Activated CD4-positive, alpha-beta memory T cell treated with anti-CD3 and anti-CD28 coated beads, Interleukin-2, amount 10 ng/mL, durations not matched to agents 7 days and 5 days (primary cell): ENCODE data around the gene PANX2. TPM values are rescaled to one million over a fixed set of nuclear protein-coding genes. Genes with fewer than 3 reads are reported as not detected.
"Not testable (repeated sequence)": the region's sequence is repeated elsewhere in the genome, so short reads cannot be mapped to it uniquely, and the experiment has no call there.

Source experiments
- CTCF ChIA-PET: fragments of 350-600 bp; sonication (Branson Sonifier 250); formaldehyde crosslinking; loops from one replicate; lab custom pipeline; 2021; ENCODE audit warnings: antibody characterized with exemption, inconsistent platforms; lab: Charles Lee
- POLR2A ChIA-PET: fragments of 350-600 bp; sonication (Branson Sonifier 250); formaldehyde crosslinking; loops from one replicate; lab custom pipeline; 2021; ENCODE audit warnings: antibody characterized with exemption; lab: Charles Lee
- DNase-seq: peaks from one replicate; pipeline ENCODE4 v3.0.0-alpha.2; 2020
- H3K27ac Mint-ChIP-seq: one replicate; pipeline ENCODE4 v1.8.0; 2021; ENCODE audit warnings: mild to moderate bottlenecking, mixed read lengths
- H3K27me3 Mint-ChIP-seq: one replicate; pipeline ENCODE4 v1.8.0; 2021; ENCODE audit warnings: mixed read lengths
- H3K36me3 Mint-ChIP-seq: one replicate; pipeline ENCODE4 v1.8.0; 2021; ENCODE audit warnings: low read depth, mixed read lengths
- H3K4me1 Mint-ChIP-seq: one replicate; pipeline ENCODE4 v1.8.0; 2021; ENCODE audit warnings: mixed read lengths
- H3K4me3 Mint-ChIP-seq: one replicate; pipeline ENCODE4 v1.8.0; 2021; ENCODE audit warnings: mild to moderate bottlenecking, mixed read lengths
- H3K9me3 Mint-ChIP-seq: one replicate; pipeline ENCODE4 v1.8.0; 2021; ENCODE audit warnings: mixed read lengths
- total RNA-seq, 2 experiments: library from RNA; stranded (reverse); gene quantifications; one replicate each; pipeline ENCODE4 v1.2.3, GENCODE V29; 2021

PANX2 gene
- total RNA-seq, 2 experiments from 2014 or later: 0.83 to 0.88 TPM

DNA sequence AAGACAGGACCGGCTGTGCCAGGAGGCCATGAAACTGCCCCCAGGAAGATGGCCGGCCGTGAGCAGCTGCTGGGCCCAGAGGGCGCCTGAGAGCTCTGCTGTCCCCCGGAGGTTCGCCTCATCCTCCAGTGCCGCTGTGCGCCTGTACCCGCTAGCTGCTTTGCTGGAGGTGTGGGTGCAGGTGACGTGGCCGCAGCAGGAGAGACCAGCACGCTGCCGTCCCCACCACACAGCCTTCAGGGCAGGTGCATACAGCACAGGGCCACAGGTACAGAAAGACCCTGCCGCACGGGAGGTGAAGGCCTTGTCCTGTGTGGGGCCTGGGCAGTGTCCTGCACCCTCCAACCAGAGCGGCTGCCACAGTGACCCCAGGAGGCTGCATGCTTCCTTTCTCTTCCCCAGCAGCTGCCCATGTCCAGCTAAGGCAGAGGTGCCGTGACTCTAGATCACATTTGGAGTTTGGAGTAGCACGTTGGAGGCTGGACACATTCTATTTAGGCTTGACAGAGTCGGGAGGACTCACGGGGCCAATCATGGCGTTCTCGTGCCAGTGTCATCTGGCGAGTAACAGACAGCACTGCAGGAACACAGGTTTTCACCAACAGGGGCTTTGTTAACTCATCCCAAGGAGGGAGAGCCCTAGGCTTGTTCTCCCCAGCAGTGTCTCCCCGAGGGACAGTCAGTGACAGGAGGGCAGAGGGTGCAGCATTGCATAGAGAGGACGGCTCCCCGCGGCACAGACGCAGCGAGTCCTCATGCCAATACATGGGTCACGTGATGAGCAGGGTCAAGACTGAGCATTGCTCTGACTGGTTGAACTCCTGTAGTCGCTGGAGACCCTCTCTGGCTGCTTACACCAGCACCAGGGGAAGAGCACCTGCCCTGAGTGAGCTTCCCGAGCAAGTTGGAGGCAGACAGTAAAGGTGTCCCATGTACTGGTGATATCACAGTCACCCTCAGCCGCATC lies 18.7 kb upstream of the PANX2 start:
- Mint-ChIP-seq H3K27me3 (peaks cover 3% of the 10 kb centered on the region), H3K36me3 (no peaks in the 10 kb centered on the region), H3K9me3 (no peaks in the 10 kb centered on the region), H3K4me3 (no peak overlapping the region), H3K4me1 (no peaks in the 10 kb centered on the region), H3K27ac (no peak overlapping the region)
- ChIA-PET POLR2A (no interaction called here), CTCF (no interaction called here)
- no peak for DNase-seq

DNA sequence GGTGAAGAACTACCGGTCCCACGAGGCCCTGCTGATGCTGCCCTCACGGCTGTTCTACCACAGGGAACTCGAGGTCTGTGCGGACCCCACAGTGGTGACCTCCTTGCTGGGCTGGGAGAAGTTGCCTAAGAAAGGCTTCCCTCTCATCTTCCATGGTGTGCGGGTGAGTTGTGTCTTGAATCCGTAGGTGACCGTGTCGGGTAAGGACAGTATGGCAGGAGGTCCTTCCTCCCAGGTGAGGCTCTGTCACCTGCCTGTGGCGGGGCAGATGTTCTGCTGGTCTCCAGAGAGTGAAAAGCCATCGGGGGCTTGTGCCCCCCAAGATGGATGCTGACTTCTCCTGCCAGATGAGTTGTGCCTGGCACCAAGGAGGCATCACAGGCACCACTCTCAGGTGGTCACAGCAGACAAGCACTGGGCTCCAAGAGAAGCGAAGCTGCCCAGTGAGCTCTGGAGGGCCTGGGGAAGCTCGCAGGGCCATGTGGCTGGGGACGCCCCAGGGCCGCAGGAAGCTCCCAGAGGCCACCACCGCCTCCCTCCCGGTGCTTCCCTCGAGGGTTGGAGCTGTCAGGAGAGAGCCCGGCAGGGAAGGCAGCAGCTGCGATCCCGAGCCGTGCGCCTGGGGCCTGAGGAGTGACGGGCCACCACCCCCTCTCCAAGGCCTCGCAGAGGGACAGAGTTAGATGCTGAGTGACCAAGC lies 17.3 kb upstream of the PANX2 start:
- no peaks in the 10 kb centered on the region for H3K9me3 Mint-ChIP-seq
- CTCF ChIA-PET: no interaction called here
- no peak overlapping the region for H3K27ac Mint-ChIP-seq
- peaks cover 8% of the 10 kb centered on the region for H3K27me3 Mint-ChIP-seq
- no peaks in the 10 kb centered on the region for H3K4me1 Mint-ChIP-seq
- H3K36me3 Mint-ChIP-seq: no peaks in the 10 kb centered on the region
- POLR2A ChIA-PET: no interaction called here
- no peak overlapping the region for H3K4me3 Mint-ChIP-seq
- no peak for DNase-seq

DNA sequence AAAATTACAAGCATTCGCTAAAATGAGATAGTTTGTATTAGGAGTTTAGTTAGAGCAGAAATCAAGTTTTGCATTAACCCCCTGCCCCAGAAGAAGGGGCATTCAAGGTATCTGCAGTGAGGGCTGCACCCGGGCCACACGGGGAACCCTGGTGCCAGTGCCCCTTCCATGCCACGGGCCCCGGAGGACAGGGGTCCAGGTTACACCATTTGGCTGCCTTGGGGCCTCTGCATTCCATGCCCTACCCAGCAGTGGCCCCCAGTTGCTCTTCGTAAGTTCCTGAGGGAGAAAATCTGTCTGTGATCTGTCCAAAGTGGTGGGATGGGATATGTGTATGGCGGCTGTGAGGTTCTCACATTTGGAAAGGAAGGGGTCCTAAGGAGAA lies 16.8 kb upstream of the PANX2 start:
- CTCF ChIA-PET: no interaction called here
- Mint-ChIP-seq H3K4me3 (no peak overlapping the region), H3K27me3 (peaks cover 12% of the 10 kb centered on the region), H3K36me3 (no peaks in the 10 kb centered on the region), H3K27ac (no peak overlapping the region), H3K4me1 (no peaks in the 10 kb centered on the region), H3K9me3 (no peaks in the 10 kb centered on the region)
- no peak for DNase-seq
- POLR2A ChIA-PET: no interaction called here

DNA sequence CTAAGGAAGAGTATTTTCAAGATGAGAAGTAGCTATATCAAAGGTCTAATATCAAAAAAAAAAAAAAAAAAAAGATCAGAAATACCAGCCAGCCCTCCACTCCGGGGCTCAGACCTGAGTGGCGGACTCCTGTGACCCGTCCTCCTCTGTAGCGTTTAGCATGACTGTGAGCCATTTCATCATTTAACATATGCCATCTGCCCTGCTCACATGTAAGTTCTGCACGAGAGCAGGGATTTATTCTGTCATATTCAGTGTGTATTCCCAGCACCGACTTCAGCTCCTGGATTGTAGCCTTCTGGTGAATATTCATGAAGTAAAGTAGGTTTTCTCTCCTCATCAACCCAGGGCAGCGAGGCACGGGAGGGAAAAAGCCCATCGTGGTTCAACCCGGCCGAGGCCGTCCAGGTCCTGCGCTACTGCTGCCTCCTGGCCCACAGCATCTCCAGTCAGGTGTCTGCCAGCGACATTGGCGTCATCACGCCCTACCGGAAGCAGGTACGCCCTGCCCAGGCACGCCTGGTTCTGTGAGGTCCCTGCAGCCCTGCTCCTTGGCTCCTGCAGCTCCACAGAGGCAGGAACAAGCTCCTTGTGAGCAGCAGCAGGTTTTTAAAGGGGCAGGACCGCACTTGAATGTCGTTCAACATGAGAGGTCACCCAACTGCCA lies 12.7 kb upstream of the PANX2 start:
- Mint-ChIP-seq H3K4me3 (no peak overlapping the region), H3K9me3 (no peaks in the 10 kb centered on the region)

DNA sequence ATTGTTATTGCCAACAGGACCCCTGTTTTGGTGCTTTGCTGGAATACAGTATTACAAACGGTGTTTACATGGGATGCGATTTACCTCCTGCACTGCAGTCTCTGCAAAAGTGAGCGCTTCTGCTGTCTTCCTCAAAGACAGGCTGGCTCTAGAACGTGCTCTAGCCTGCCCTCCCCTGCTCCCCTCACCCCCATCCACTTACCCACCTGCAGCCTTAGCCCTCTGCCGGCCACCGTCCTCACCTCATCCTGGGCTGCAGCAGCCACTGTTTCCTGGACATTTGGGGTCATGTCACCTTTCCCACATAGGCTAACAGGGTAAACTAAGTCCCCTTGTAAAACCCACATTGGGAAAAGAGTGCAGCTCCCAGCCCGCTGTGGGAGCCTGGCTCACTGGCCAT lies 9.6 kb upstream of the PANX2 start:
- no peaks in the 10 kb centered on the region for H3K4me1 Mint-ChIP-seq
- no peaks in the 10 kb centered on the region for H3K9me3 Mint-ChIP-seq
- H3K4me3 Mint-ChIP-seq: no peak overlapping the region
- no peaks in the 10 kb centered on the region for H3K36me3 Mint-ChIP-seq
- ChIA-PET CTCF (no interaction called here), POLR2A (no interaction called here)
- H3K27me3 Mint-ChIP-seq: peaks cover 18% of the 10 kb centered on the region
- no peak for DNase-seq
- no peak overlapping the region for H3K27ac Mint-ChIP-seq

More for the DNA sequence above, 12.7 kb upstream of the PANX2 start:
- Mint-ChIP-seq H3K27ac (no peak overlapping the region), H3K36me3 (no peaks in the 10 kb centered on the region), H3K27me3 (peaks cover 17% of the 10 kb centered on the region), H3K4me1 (no peaks in the 10 kb centered on the region)
- CTCF ChIA-PET: interaction anchor here (1.8 to 1.9 kb wide), 2 partner anchors 9 to 49 kb away, joined by 4 to 7 read pairs; no protein-coding TSS in a partner anchor
- POLR2A ChIA-PET: interaction anchor here (0.8 kb wide), 1 partner anchor 33 kb away, joined by 3 read pairs; no protein-coding TSS in a partner anchor
- DNase-seq: no peak

DNA sequence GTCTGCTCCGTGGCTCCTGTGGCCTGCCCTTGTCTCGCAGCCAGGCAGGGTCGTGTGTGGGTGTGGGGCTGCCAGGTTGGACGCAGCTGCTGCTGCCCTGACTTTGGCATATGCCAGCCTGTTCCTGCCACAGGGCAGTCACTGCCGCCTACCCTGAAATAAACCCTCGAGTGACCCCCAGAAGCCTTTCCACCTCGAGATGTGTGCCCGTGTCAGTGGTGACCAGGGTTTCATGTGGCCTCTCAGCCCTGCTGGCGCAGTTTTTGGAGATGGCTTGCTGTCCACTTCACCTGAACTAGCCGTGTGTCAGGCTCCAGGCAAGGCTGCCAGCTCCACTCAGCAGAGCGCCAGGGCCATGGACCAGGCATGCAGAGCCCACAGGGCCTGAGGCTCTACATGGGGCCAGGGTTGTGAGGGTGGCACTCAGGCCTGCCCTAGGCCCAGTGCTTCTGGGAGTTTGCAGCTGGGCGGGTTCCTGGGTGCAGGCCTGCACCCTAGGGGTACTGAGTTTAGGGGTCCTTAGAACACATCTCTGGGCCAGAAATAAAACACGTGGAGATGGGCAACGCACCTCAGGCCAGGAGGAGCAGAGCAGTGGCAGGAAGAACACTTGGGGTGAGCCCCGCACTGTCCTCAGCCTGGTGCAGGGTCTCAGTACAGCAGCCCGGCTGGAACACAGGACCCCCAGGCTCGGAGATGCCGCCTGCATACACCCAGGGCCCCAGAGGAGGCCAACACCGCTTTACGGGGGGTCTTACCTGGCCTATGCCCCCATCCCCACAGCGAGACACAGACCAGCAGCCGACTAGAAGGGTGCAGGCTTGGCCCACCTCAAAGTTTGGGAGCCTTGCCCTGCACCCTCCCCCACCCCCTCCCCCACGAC lies 8.8 kb upstream of the PANX2 start:
- Mint-ChIP-seq H3K4me3 (no peak overlapping the region), H3K27ac (no peak overlapping the region), H3K27me3 (peaks cover 18% of the 10 kb centered on the region), H3K36me3 (no peaks in the 10 kb centered on the region), H3K4me1 (no peaks in the 10 kb centered on the region), H3K9me3 (no peaks in the 10 kb centered on the region)
- ChIA-PET POLR2A (no interaction called here), CTCF (no interaction called here)
- DNase-seq: no peak

DNA sequence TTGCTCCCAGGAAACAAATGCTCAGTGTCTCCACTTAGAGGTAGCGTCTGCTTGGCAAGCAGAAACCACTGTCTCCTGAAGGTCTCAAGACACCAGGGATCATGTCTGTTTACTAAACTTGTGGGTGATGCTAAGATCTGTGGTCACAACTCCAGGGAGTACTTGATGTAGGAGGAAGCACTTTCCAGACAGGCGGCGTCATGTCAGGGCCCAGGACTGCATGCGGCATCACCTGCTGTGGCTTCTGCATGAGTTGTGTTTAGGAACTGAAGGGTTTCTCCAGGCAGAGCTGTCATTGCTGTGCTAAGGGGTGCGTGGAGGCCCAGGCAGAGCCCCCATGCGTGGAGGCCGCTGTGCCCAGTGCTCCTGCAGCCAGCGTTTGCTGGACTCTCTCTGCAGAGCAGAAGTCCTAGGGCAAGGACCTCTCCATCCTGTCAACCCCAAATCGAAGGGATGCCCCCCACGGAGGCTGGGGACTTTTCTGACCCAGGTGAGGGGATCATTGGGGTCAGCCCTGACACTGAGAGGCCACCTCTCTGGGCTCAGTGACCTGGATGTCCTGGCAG lies 8.1 kb upstream of the PANX2 start:
- Mint-ChIP-seq H3K9me3 (no peaks in the 10 kb centered on the region), H3K4me3 (no peak overlapping the region), H3K27ac (no peak overlapping the region), H3K36me3 (no peaks in the 10 kb centered on the region), H3K4me1 (no peaks in the 10 kb centered on the region), H3K27me3 (peaks cover 14% of the 10 kb centered on the region)
- ChIA-PET POLR2A (no interaction called here), CTCF (no interaction called here)
- DNase-seq: no peak

DNA sequence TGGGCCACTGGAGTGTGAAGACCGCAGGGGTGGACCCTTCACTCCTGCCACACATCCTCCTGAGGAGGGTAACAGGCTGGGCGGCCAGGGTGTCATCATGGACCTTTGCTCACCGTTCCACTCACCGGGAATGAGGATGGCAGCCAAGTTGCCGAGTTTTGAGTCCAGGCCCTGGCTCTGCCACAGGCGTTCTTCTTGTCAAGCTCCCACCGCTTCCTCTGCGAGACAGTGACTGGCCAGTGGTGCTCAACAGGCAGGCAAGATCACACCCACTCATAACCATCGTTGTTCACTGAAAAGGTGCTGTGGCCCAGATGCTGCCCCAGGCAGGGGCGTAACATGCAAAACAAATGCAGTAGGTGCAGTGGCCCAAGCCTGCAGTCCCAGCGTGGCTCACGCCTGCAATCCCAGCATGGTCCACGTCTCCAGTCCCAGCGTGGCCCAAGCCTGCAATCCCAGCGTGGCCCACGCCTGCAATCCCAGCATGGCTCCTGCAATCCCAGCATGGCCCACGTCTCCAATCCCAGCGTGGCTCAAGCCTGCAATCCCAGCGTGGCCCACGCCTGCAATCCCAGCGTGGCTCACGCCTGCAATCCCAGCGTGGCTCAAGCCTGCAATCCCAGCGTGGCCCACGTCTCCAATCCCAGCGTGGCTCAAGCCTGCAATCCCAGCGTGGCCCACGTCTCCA lies 5.0 kb upstream of the PANX2 start:
- ChIA-PET POLR2A (no interaction called here), CTCF (no interaction called here)
- H3K4me1 Mint-ChIP-seq: peaks cover 1% of the 10 kb centered on the region
- no peak overlapping the region for H3K4me3 Mint-ChIP-seq
- H3K27me3 Mint-ChIP-seq: peaks cover 21% of the 10 kb centered on the region
- H3K27ac Mint-ChIP-seq: no peak overlapping the region
- no peaks in the 10 kb centered on the region for H3K9me3 Mint-ChIP-seq
- H3K36me3 Mint-ChIP-seq: no peaks in the 10 kb centered on the region
- no peak for DNase-seq

DNA sequence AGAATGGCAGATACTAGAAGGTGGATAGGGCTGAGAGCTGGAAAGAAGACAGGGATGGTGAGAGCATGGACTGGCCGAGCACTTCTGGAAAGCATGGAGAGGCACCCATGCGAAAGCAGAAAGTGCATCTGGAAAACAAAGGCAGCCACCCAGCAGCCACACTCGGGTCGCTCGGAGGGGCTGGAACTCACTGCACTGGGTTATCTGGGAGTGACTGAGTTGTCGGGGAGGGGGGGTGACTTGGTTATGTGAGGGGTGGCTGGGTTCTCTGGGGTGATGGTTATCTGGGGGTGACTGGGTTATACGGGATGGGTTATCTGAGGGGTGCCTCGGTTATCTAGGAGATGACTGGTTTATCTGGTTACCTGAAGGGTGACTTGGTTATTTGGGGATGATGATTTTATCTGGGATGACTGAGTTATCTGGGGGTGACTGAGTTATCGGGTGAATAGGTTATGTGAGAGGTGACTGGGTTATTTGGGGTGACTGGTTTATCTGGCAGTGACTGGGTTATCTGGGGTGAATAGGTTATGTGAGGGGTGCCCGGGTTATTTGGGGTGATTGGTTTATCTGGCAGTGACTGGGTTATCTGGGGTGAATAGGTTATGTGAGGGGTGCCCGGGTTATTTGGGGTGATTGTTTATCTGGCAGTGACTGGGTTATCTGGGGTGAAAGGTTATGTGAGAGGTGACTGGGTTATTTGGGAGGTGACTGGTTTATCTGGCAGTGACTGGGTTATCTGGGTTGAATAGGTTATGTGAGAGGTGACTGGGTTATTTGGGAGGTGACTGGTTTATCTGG lies 2.6 kb upstream of the PANX2 start:
- CTCF ChIA-PET: interaction anchor here (0.7 kb wide), 1 partner anchor 109 kb away, joined by 3 read pairs; no protein-coding TSS in a partner anchor
- DNase-seq: no peak
- POLR2A ChIA-PET: no interaction called here
- Mint-ChIP-seq H3K27me3 (peaks cover 31% of the 10 kb centered on the region), H3K36me3 (no peaks in the 10 kb centered on the region), H3K4me1 (peaks cover 6% of the 10 kb centered on the region), H3K27ac (no peak overlapping the region), H3K9me3 (no peaks in the 10 kb centered on the region), H3K4me3 (no peak overlapping the region)

DNA sequence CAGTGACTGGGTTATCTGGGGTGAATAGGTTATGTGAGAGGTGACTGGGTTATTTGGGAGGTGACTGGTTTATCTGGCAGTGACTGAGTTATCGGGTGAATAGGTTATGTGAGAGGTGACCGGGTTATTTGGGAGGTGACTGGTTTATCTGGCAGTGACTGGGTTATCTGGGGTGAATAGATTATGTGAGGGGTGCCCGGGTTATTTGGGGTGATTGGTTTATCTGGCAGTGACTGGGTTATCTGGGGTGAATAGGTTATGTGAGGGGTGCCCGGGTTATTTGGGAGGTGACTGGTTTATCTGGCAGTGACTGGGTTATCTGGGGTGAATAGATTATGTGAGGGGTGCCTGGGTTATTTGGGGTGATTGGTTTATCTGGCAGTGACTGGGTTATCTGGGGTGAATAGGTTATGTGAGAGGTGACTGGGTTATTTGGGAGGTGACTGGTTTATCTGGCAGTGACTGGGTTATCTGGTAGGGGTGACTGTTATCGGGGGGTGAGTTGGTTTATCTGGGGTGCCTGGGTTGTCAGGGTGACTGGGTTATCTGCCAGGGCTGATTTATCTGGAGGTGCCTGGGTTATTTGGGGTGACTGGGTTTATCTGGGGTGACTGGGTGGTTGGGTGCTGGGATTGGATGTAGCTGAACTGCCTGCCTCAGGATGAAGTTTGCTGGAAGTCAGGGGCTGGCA lies 1.9 kb upstream of the PANX2 start:
- CTCF ChIA-PET, DNase-seq, H3K4me1 Mint-ChIP-seq, POLR2A ChIA-PET, H3K9me3 Mint-ChIP-seq, H3K27ac Mint-ChIP-seq, H3K36me3 Mint-ChIP-seq: not testable (repeated sequence)
- Mint-ChIP-seq H3K27me3 (peaks cover 31% of the 10 kb centered on the region), H3K4me3 (peak overlapping the region; percentile 60)
